Activated naive CD8-positive, alpha-beta T cell (primary cell): ENCODE measurements around the gene GFPT1.
A peak's percentile ranks its signal among the peaks of the same experiment; 100 is the strongest.

Source experiments
- H3K27ac Mint-ChIP-seq: one replicate; pipeline ENCODE4 v1.8.0; 2021; ENCODE audit warnings: mixed read lengths
- H3K27me3 Mint-ChIP-seq: one replicate; pipeline ENCODE4 v1.8.0; 2021; ENCODE audit warnings: mixed read lengths
- H3K36me3 Mint-ChIP-seq: one replicate; pipeline ENCODE4 v1.8.0; 2021; ENCODE audit warnings: mixed read lengths
- H3K4me1 Mint-ChIP-seq: one replicate; pipeline ENCODE4 v1.8.0; 2021; ENCODE audit warnings: low read depth, mixed read lengths
- H3K4me3 Mint-ChIP-seq: one replicate; pipeline ENCODE4 v1.8.0; 2021; ENCODE audit warnings: mild to moderate bottlenecking, mixed read lengths
- H3K9me3 Mint-ChIP-seq: one replicate; pipeline ENCODE4 v1.8.0; 2021; ENCODE audit warnings: low read depth, mixed read lengths

Gene GFPT1

DNA sequence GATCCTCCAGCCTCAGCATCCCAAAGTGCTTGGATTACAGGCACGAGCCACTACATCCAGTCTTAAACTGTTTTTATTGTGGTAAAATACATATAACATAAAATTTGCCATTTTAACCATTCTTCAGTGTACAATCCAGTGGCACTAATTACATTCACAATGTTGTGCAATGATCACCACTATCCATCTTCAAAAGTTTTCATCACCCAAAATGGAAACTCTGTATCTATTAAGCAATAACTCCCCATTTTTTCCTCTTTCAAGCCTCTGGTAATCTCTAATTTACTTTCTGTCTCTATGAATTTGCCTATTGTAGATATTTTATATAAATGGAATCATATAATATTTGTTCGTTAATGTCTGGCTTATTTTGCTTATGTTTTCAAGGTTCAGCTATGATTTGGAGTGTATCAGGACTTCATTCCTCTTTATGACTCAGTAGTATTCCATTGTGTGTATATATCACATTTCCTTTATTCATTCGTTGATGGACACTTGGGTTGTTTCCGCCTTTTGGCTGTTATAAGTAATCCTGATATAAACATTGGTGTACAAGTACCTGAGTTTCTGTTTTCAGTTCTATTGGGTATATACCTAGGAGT, 71.8 kb downstream of the GFPT1 start:
- Mint-ChIP-seq H3K27ac (no peak overlapping the region), H3K27me3 (no peaks in the 10 kb centered on the region), H3K4me3 (no peak overlapping the region), H3K36me3 (peaks cover 13% of the 10 kb centered on the region), H3K9me3 (peaks cover 9% of the 10 kb centered on the region), H3K4me1 (no peaks in the 10 kb centered on the region)

DNA sequence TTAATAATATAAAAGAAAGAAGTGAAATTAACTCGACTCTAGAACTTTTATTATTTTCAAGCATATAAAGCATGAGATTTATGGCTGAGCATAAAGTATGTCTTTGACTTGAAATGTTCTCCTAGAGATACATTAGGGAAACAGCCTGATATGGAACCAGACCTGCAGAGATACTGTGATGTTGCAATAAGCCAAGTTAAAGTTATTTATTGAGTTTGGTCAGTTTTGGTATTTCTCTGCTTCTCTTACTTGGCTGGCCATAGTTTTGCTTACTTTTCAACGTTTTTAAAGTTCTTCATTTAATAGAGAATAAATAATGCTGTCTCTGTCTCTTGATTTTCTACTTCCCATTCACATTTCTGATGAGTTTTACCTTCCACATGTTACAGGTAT, 76.0 kb downstream of the GFPT1 start:
- Mint-ChIP-seq H3K27me3 (peaks cover 2% of the 10 kb centered on the region), H3K27ac (no peak overlapping the region), H3K36me3 (peaks cover 3% of the 10 kb centered on the region), H3K4me1 (peaks cover 8% of the 10 kb centered on the region), H3K4me3 (no peak overlapping the region), H3K9me3 (peaks cover 3% of the 10 kb centered on the region)

- H3K27ac Mint-ChIP-seq: no peak overlapping the region
- peaks cover 3% of the 10 kb centered on the region for H3K36me3 Mint-ChIP-seq
- peaks cover 10% of the 10 kb centered on the region for H3K4me1 Mint-ChIP-seq
- H3K4me3 Mint-ChIP-seq: no peak overlapping the region
- H3K9me3 Mint-ChIP-seq: peaks cover 3% of the 10 kb centered on the region
- peaks cover 2% of the 10 kb centered on the region for H3K27me3 Mint-ChIP-seq
Measured at GRCh38 chr2:69310111-69311023, 76.7 kb downstream of the GFPT1 start.

DNA sequence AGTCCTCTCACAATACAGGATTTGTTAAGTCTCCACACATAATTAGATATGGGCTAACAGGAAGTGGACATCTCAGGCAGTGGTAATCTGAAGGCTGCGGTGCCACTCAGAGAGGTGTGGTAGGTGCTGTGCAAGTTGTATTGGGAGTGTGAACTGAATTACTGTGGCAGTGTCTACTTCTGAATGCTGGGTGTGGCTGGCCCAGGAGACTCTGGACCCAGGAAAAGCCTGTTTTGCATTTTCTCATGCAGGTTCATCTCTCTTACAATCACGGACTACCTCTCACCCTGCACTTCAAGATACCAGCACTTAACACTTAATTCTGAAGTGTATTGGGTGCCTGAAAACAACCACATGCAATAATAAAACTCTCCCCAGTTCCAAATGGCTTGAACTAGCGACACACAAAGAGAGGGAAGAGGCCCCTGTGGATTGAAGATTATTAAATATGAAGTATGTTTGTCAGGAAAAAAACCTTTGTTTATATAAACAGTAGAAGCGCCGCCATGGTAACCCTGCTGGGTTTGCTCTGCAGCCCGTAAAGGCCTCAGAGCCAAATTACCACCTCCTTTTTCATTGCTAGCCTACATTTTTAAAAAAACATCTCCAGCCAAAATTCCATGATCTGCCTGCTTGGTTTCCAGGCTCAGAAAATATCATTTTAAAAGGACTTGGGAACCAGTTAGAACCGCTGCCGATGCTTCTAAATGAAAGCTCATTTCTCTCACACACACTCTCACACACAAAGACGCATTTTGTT, 77.5 kb downstream of the GFPT1 start:
- H3K4me3 Mint-ChIP-seq: no peak overlapping the region
- H3K36me3 Mint-ChIP-seq: peaks cover 3% of the 10 kb centered on the region
- H3K27me3 Mint-ChIP-seq: peaks cover 3% of the 10 kb centered on the region
- H3K4me1 Mint-ChIP-seq: peaks cover 10% of the 10 kb centered on the region
- H3K27ac Mint-ChIP-seq: no peak overlapping the region
- peaks cover 3% of the 10 kb centered on the region for H3K9me3 Mint-ChIP-seq

GRCh38 chr2:69308338-69308737, 78.7 kb downstream of the GFPT1 start:
- peak overlapping the region; percentile 69 for H3K4me3 Mint-ChIP-seq
- H3K9me3 Mint-ChIP-seq: peaks cover 3% of the 10 kb centered on the region
- peaks cover 3% of the 10 kb centered on the region for H3K36me3 Mint-ChIP-seq
- H3K4me1 Mint-ChIP-seq: peaks cover 10% of the 10 kb centered on the region
- H3K27ac Mint-ChIP-seq: no peak overlapping the region
- H3K27me3 Mint-ChIP-seq: peaks cover 9% of the 10 kb centered on the region

DNA sequence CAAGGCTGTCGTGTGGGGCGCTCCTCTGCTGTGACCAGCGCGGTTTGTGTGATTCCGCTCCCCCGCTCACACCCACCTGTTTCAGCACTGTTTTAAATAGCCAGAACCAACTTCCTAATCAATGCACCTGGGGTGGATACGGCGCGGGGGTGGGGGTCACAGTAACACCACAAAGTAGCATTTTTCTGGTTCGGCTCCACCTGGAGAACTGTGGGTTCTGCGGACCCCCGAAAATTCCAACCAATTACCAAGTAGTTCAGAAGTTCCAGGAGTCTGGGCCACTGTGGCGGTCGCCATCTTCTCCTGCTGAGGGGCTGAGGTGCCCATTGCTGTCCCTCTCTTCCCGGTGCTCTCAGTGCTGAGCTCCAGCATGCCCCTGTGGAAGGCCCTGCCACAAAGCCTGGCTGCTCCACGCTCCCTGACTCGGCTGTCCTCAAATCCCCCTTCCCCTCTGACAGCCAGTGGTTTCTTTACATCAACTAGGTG, 79.4 kb downstream of the GFPT1 start:
- no peaks in the 10 kb centered on the region for H3K9me3 Mint-ChIP-seq
- peaks cover 10% of the 10 kb centered on the region for H3K4me1 Mint-ChIP-seq
- no peak overlapping the region for H3K27ac Mint-ChIP-seq
- no peaks in the 10 kb centered on the region for H3K36me3 Mint-ChIP-seq
- H3K4me3 Mint-ChIP-seq: peak overlapping the region; percentile 76
- H3K27me3 Mint-ChIP-seq: peaks cover 11% of the 10 kb centered on the region

- peaks cover 13% of the 10 kb centered on the region for H3K27me3 Mint-ChIP-seq
- H3K4me3 Mint-ChIP-seq: peak overlapping the region; percentile 76
- H3K36me3 Mint-ChIP-seq: no peaks in the 10 kb centered on the region
- H3K27ac Mint-ChIP-seq: no peak overlapping the region
- peaks cover 10% of the 10 kb centered on the region for H3K4me1 Mint-ChIP-seq
- H3K9me3 Mint-ChIP-seq: no peaks in the 10 kb centered on the region
Measured at GRCh38 chr2:69306822-69307578, 80.0 kb downstream of the GFPT1 start.

- Mint-ChIP-seq H3K27me3 (peaks cover 13% of the 10 kb centered on the region), H3K4me1 (peaks cover 10% of the 10 kb centered on the region), H3K4me3 (peak overlapping the region; percentile 76), H3K27ac (no peak overlapping the region), H3K36me3 (no peaks in the 10 kb centered on the region), H3K9me3 (no peaks in the 10 kb centered on the region)
Measured at GRCh38 chr2:69306393-69306821, 80.6 kb downstream of the GFPT1 start.

- Mint-ChIP-seq H3K4me1 (peaks cover 10% of the 10 kb centered on the region), H3K9me3 (no peaks in the 10 kb centered on the region), H3K27ac (no peak overlapping the region), H3K4me3 (peak overlapping the region; percentile 73), H3K27me3 (peaks cover 13% of the 10 kb centered on the region), H3K36me3 (no peaks in the 10 kb centered on the region)
Measured at GRCh38 chr2:69305712-69306392, 81.2 kb downstream of the GFPT1 start.

DNA sequence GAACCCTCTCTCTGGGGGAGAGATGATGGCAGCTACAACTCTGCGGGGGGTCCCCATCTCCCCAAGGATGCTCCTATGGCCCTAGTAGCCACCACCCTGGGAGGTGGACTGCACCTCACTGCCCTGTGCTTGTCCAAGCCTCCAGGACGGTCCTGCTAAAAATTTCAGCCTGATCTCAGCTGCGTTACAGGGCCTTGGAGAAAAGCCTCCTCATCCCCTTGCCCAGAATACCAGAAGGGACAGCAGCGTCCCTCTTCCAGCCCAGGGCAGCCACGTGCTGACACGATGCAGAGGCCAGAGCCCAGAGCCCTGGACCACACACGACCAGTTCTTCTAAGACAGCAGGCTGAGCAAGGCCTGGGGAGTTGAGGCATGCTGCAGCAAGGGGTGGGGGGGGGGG, 81.9 kb downstream of the GFPT1 start:
- H3K4me1 Mint-ChIP-seq: peaks cover 10% of the 10 kb centered on the region
- no peaks in the 10 kb centered on the region for H3K9me3 Mint-ChIP-seq
- H3K27ac Mint-ChIP-seq: no peak overlapping the region
- H3K4me3 Mint-ChIP-seq: no peak overlapping the region
- H3K36me3 Mint-ChIP-seq: no peaks in the 10 kb centered on the region
- H3K27me3 Mint-ChIP-seq: peaks cover 13% of the 10 kb centered on the region

- Mint-ChIP-seq H3K4me1 (peaks cover 10% of the 10 kb centered on the region), H3K9me3 (no peaks in the 10 kb centered on the region), H3K27ac (no peak overlapping the region), H3K27me3 (peaks cover 13% of the 10 kb centered on the region), H3K36me3 (no peaks in the 10 kb centered on the region), H3K4me3 (no peak overlapping the region)
Measured at GRCh38 chr2:69304656-69305055, 82.4 kb downstream of the GFPT1 start.

DNA sequence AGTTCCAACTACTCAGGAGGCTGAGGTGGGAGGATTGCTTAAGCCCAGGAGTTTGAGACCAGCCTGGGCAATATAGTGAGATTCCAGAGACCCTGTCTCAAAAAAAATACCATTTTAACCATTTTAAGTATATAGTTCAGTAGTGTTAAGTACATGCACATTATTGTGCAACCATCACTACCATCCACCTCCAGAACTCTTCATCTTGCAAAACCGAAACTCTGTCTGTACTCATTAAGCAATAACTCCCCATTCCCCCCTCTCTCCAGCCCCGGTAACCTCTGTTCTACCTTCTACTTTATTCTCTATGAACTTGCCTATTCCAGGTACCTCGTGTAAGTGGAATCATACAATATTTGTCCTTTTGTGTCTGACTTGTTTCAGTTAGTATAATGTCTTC, 86.4 kb downstream of the GFPT1 start:
- Mint-ChIP-seq H3K4me3 (no peak overlapping the region), H3K36me3 (no peaks in the 10 kb centered on the region), H3K9me3 (no peaks in the 10 kb centered on the region), H3K4me1 (no peaks in the 10 kb centered on the region), H3K27ac (no peak overlapping the region), H3K27me3 (peaks cover 10% of the 10 kb centered on the region)

GRCh38 chr2:69299772-69300516, 87.1 kb downstream of the GFPT1 start:
- Mint-ChIP-seq H3K27me3 (peaks cover 10% of the 10 kb centered on the region), H3K36me3 (no peaks in the 10 kb centered on the region), H3K27ac (no peak overlapping the region), H3K4me3 (no peak overlapping the region), H3K4me1 (no peaks in the 10 kb centered on the region), H3K9me3 (no peaks in the 10 kb centered on the region)
